PC-9 (cell line): ENCODE measurements around the gene CAP2. TPM values are rescaled to one million over a fixed set of nuclear protein-coding genes. Genes with fewer than 3 reads are reported as not detected.

Experiments used
- BruUV-seq: library from RNA; stranded (reverse); fragments of 400-500 nt; replicated peaks from 2 replicates; lab custom pipeline; 2021; lab: Mats Ljungman, UMichigan
- CTCF ChIA-PET: fragments of 300-600 bp; sonication (Branson Sonifier 250); formaldehyde crosslinking; loops from one replicate; lab custom pipeline; 2022; ENCODE audit warnings: antibody characterized with exemption; lab: Charles Lee
- POLR2A ChIA-PET: fragments of 300-600 bp; sonication (Branson Sonifier 250); formaldehyde crosslinking; loops from one replicate; lab custom pipeline; 2022; ENCODE audit warnings: antibody characterized with exemption; ENCODE audit not compliant: unreplicated experiment; lab: Charles Lee
- DNase-seq, 2 experiments: peaks; one replicate each; pipeline versions ENCODE4 v3.0.0 to v3.0.0-alpha.2; 2015 to 2022; ENCODE audit warnings: mixed read lengths in 1 of 2
- H2AFZ ChIP-seq: fragments of 200-600 bp; sonication (generic); 2 replicates; pipeline ENCODE4 v1.8.1; 2017; ENCODE audit warnings: antibody characterized with exemption
- H3F3A ChIP-seq: fragments of 200-600 bp; sonication (generic); 2 replicates; pipeline ENCODE4 v1.8.1; 2017; ENCODE audit warnings: antibody characterized with exemption, mild to moderate bottlenecking, low read depth; ENCODE audit not compliant: insufficient read depth
- H3K27ac ChIP-seq: fragments of 200-600 bp; sonication (generic); 2 replicates; pipeline ENCODE4 v1.6.1; 2016; ENCODE audit warnings: mixed run types
- H3K27me3 ChIP-seq: fragments of 200-600 bp; sonication (generic); 2 replicates; pipeline ENCODE4 v1.6.1; 2016; ENCODE audit warnings: low read depth, mixed run types; ENCODE audit not compliant: insufficient read depth
- H3K36me3 ChIP-seq: fragments of 200-600 bp; sonication (generic); 2 replicates; pipeline ENCODE4 v1.6.1; 2016; ENCODE audit warnings: low read depth, mixed run types
- H3K4me1 ChIP-seq: fragments of 200-600 bp; sonication (generic); replicated peaks from 2 replicates; pipeline ENCODE4 v1.6.1; 2016; ENCODE audit warnings: mixed run types; ENCODE audit not compliant: insufficient read depth
- H3K4me2 ChIP-seq: fragments of 200-600 bp; sonication (generic); 2 replicates; pipeline ENCODE4 v1.6.1; 2017; ENCODE audit warnings: mixed run types
- H3K4me3 ChIP-seq: fragments of 200-600 bp; sonication (generic); 2 replicates; pipeline ENCODE4 v1.6.1; 2016; ENCODE audit warnings: mixed run types
- H3K79me2 ChIP-seq: fragments of 200-600 bp; sonication (generic); 2 replicates; pipeline ENCODE4 v1.6.1; 2017; ENCODE audit warnings: low read depth, mixed run types
- H3K9me2 ChIP-seq: fragments of 200-600 bp; sonication (generic); 2 replicates; pipeline ENCODE4 v1.8.1; 2017; ENCODE audit warnings: mild to moderate bottlenecking; ENCODE audit not compliant: insufficient read depth
- H3K9me3 ChIP-seq: fragments of 200-600 bp; sonication (generic); 2 replicates; pipeline ENCODE4 v1.8.1; 2016; ENCODE audit warnings: low read depth; ENCODE audit not compliant: insufficient read depth
- H4K20me1 ChIP-seq: fragments of 200-600 bp; sonication (generic); 2 replicates; pipeline ENCODE4 v1.8.1; 2017; ENCODE audit not compliant: insufficient read depth
- CTCF ChIP-seq: fragments of 200-600 bp; sonication (generic); conservative IDR thresholded peaks from 2 replicates; pipeline ENCODE4 v1.6.1; 2017; ENCODE audit warnings: mixed run types, antibody characterized with exemption, mild to moderate bottlenecking, moderate library complexity
- EZH2 ChIP-seq: fragments of 200-600 bp; sonication (generic); IDR thresholded peaks from 2 replicates; pipeline ENCODE4 v1.8.0; 2017; ENCODE audit warnings: antibody characterized with exemption, low read depth
- intact Hi-C: fragments of 100-400 bp; cut with micrococcal nuclease; formaldehyde crosslinking; loops from one replicate; pipeline ENCODE4 v1.10.0; 2022; ENCODE audit not compliant: unreplicated experiment
- total RNA-seq: library from RNA; stranded (reverse); gene quantifications from 2 replicates; pipeline ENCODE4 v1.2.3, GENCODE V29; 2021

CAP2 gene
- total RNA-seq, 1 experiment from 2014 or later, result 12.0 TPM

GRCh38 chr6:17457956-17458355 lies 64.6 kb downstream of the CAP2 start:
- no TSS peak for BruUV-seq
- no peak overlapping the region for H3K4me2 ChIP-seq
- H3K27me3 ChIP-seq, result no peaks in the 10 kb centered on the region
- CTCF ChIA-PET, result no interaction called here
- no peaks in the 10 kb centered on the region for H4K20me1 ChIP-seq
- TF ChIP-seq CTCF (no peak), EZH2 (no peak)
- H3K27ac ChIP-seq, result no peak overlapping the region
- no peaks in the 10 kb centered on the region for H3K36me3 ChIP-seq
- DNase-seq, result no peak
- POLR2A ChIA-PET, result no interaction called here
- no peaks in the 10 kb centered on the region for H3K9me3 ChIP-seq
- no peaks in the 10 kb centered on the region for H3K79me2 ChIP-seq
- no peak overlapping the region for H2AFZ ChIP-seq
- intact Hi-C loops, result no loop called here
- H3K4me1 ChIP-seq, result no peaks in the 10 kb centered on the region
- H3F3A ChIP-seq, result no peaks in the 10 kb centered on the region
- H3K9me2 ChIP-seq, result no peaks in the 10 kb centered on the region
- no peak overlapping the region for H3K4me3 ChIP-seq

- Histone ChIP-seq H3K4me1 (no peaks in the 10 kb centered on the region), H3K79me2 (no peaks in the 10 kb centered on the region), H2AFZ (no peak overlapping the region), H3K4me2 (no peak overlapping the region), H4K20me1 (no peaks in the 10 kb centered on the region), H3F3A (no peaks in the 10 kb centered on the region), H3K27ac (no peak overlapping the region), H3K9me3 (no peaks in the 10 kb centered on the region), H3K4me3 (no peak overlapping the region), H3K36me3 (0 out of 2 replicates have a peak, but pooled peaks cover 5% of the 10 kb centered on the region), H3K9me2 (no peaks in the 10 kb centered on the region), H3K27me3 (no peaks in the 10 kb centered on the region)
- ChIA-PET POLR2A (no interaction called here), CTCF (no interaction called here)
- DNase-seq, result no peak
- no peak for TF ChIP-seq EZH2
- no peak for TF ChIP-seq CTCF
- intact Hi-C loops, result no loop called here
- BruUV-seq, result no TSS peak
Observed at GRCh38 chr6:17458966-17459365, 65.6 kb downstream of the CAP2 start.

GRCh38 chr6:17460862-17461261 lies 67.5 kb downstream of the CAP2 start:
- Histone ChIP-seq H3F3A (no peaks in the 10 kb centered on the region), H4K20me1 (no peaks in the 10 kb centered on the region), H3K27me3 (no peaks in the 10 kb centered on the region), H3K4me2 (no peak overlapping the region), H3K36me3 (0 out of 2 replicates have a peak, but pooled peaks cover 5% of the 10 kb centered on the region), H3K79me2 (no peaks in the 10 kb centered on the region), H3K9me3 (no peaks in the 10 kb centered on the region), H3K4me3 (no peak overlapping the region), H3K27ac (no peak overlapping the region), H3K9me2 (no peaks in the 10 kb centered on the region), H2AFZ (no peak overlapping the region), H3K4me1 (no peaks in the 10 kb centered on the region)
- TF ChIP-seq EZH2 (no peak), CTCF (no peak)
- no TSS peak for BruUV-seq
- CTCF ChIA-PET, result no interaction called here
- no peak for DNase-seq
- POLR2A ChIA-PET, result no interaction called here
- intact Hi-C loops, result no loop called here
